Stimulated activated naive CD8-positive, alpha-beta T cell treated with anti-CD3 and anti-CD28 coated beads, Interleukin-15, Interleukin-2, amounts not matched to agents 100 U/mL and 50 U/mL, for 24 hours (primary cell): ENCODE data around the gene HELZ.
A peak's percentile ranks its signal among the peaks of the same experiment; 100 is the strongest.
"Not testable (repeated sequence)": the region's sequence is repeated elsewhere in the genome, so short reads cannot be mapped to it uniquely, and the experiment has no call there.

Source experiments
- ATAC-seq: fragments of 150-1000 bp; cut with Tn5 transposase; one replicate; pipeline ENCODE4 v1.10.0; 2021
- DNase-seq: peaks from one replicate; pipeline ENCODE4 v3.0.0; 2021

HELZ gene

GRCh38 chr17:67050471-67051154 is 194.4 kb downstream of the HELZ start:
- DNase-seq (no peak), ATAC-seq (no peak)

GRCh38 chr17:67050066-67050465 is 194.9 kb downstream of the HELZ start:
- ATAC-seq (no peak), DNase-seq (no peak)

DNA sequence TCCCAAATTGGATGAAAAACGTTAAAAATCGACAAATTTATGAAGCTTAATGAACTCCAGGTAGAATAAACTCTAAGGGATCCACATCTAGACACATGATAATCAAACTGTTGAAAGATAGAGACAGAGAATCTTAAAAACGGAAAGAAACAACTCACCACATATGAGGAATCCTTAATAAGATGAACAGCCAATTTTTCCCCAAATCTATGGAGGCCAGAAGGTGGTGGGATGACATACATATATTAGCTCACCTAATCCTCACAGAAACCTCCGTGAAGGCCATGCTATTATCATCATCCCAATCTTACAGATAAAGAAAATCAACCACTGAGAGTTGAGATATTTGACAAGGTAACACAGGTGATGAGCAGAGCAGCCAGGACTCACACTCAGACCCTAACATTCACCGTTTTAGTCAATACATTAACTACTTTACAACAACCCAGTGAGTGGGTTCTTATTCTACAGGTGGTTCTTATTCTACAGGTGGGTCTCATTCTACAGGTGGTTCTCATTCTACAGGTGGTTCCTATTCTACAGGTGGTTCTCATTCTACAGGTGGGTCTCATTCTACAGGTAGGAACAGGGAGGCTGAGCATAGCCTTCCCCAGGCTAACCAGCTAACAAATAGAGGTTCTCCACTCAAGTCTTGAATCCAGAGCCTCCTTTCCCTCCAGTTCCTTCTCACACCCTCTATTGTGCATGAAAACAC is 195.8 kb downstream of the HELZ start:
- DNase-seq (no peak), ATAC-seq (no peak)

DNA sequence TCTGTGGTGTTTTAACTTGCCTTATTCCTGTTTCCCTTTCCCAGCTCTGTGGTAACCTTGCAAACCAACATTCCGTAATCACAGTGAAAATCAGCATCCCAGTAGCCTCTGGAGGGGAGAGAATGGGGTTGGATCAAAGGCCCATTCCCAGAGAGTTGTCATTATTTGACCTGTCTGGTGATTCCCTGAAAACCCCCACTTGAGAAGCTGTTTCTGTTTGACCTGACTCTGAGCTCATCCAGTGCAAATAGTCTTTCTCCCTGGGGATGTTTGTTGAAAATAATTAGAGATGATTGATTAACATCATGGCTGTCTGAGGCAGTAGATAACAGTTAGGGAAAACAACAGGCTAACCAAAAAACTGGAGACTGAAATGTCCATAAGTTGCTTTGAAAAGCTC is 197.6 kb downstream of the HELZ start:
- DNase-seq (no peak), ATAC-seq (no peak)

- no peak for ATAC-seq
- no peak for DNase-seq
These were observed 198.6 kb downstream of the HELZ start for GRCh38 chr17:67046398-67046797.

DNA sequence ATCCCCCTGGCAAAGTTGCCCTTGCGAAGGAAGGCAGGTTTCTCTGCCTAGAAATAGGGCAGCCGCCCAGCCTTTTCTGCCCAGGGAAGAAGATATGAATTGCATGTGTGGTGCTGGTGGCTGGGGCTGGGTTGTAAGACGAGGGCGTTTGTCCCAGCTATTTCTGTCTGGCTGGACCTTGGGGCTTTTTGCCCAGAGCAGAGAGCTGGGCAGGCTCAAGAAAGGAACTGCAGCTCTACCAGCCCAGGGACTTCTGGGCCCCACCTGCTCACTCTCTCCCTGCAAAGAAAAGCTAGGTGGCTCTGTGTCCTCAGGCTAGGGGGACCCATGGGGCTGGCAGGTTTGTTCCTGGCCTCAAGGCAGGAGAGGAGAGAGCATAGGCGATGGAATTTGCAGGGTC is 200.1 kb downstream of the HELZ start:
- DNase-seq, result no peak
- ATAC-seq, result no peak

GRCh38 chr17:67044016-67044772 is 200.8 kb downstream of the HELZ start, which contains the start of gene CACNG1:
CACNG1 (plus strand) TSS chr17:67044554; CDS start chr17:67044661, 107 bp downstream.
- ATAC-seq (no peak), DNase-seq (no peak)

DNA sequence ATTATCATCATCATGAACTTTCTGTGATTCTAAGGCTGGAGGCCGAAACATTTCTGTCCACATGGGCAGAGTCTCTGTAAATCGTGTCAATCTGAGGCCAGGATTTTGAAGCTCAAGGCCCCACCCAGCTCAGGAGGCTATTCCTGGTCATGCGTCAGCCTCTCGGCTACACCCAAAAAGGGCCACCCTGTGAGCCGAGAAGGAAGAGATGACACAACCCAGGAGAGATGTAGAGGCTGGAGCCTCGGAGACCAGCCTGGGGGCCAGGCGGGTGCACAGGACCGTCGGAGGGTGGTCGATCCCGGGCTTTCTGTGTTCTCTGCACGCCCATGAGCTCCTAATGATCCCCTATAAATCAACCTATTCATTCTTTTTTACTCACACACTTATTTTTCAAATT is 201.7 kb downstream of the HELZ start:
- no peak for ATAC-seq

DNA sequence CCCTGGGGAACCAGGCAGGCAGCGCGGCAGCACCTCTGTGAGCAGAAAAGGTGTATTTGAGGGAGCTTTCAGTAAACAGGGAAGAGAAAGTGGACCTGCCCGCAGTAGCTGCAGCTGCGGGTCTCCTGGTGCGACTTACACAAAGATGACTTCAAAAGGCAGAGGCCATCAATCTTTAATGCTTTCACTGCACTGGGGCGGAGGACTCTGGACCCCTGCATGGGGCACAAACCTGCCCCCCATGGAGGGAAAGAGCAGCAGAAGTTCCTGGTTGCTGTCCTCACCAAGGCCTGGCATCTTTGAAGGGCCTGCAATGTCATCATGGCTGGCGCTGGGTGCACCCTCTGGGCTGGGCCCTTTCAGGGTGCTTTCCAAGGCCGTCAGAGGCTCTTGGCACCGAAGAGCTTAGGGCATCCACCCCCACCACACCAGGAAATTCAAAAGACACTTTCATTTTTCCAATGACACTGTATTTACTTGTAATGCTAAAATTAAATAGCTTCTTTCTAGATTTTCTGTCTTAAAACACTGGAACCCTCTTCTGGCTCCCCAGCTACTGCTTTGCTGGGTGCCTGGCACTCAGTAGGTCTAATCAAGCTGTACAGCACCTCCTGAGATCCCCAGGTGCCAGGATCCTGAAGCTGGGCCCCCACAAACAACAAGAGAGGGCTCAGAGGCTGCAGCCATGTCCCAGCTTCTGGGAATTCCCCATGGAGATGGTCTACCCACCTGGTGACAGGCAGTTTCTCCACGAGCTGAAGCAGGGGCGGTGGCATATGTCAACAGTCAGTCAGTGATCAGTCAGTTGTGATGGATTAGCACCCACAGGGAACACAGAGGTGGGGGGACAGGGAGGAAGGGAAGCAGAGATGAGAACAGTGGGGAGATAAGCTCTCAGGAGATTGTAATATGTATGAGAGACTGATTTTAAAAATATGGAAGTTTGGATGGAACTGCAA is 202.8 kb downstream of the HELZ start:
- no peak for DNase-seq
- ATAC-seq, result no peak

More for the DNA sequence above, 201.7 kb downstream of the HELZ start:
- no peak for DNase-seq

- DNase-seq (no peak), ATAC-seq (no peak)
These were observed 203.5 kb downstream of the HELZ start for GRCh38 chr17:67041531-67041930.

GRCh38 chr17:67041119-67041518 is 203.9 kb downstream of the HELZ start:
- not testable (repeated sequence) for ATAC-seq, DNase-seq

DNA sequence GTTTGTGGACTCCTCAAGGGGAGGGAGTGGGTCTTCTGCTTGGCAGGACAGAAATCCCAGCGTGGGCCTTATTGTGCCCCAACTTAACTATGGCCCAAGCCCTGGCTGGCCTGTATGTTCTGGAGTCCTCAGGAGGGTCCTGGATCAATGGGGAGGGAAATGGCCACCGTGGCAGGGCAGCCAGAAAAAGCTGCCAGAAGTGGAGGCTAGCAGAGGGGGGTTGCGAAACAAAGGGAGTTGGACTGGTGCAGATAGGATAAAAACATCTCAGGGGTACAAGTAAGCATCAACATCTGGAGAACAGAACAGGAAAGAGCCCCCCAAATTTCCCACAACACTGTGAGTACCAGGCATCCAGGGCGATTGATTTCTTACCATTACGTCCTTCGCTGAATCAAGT is 204.3 kb downstream of the HELZ start:
- DNase-seq (no peak), ATAC-seq (no peak)

GRCh38 chr17:67038861-67039365 is 206.1 kb downstream of the HELZ start:
- no peak for DNase-seq
- no peak for ATAC-seq

DNA sequence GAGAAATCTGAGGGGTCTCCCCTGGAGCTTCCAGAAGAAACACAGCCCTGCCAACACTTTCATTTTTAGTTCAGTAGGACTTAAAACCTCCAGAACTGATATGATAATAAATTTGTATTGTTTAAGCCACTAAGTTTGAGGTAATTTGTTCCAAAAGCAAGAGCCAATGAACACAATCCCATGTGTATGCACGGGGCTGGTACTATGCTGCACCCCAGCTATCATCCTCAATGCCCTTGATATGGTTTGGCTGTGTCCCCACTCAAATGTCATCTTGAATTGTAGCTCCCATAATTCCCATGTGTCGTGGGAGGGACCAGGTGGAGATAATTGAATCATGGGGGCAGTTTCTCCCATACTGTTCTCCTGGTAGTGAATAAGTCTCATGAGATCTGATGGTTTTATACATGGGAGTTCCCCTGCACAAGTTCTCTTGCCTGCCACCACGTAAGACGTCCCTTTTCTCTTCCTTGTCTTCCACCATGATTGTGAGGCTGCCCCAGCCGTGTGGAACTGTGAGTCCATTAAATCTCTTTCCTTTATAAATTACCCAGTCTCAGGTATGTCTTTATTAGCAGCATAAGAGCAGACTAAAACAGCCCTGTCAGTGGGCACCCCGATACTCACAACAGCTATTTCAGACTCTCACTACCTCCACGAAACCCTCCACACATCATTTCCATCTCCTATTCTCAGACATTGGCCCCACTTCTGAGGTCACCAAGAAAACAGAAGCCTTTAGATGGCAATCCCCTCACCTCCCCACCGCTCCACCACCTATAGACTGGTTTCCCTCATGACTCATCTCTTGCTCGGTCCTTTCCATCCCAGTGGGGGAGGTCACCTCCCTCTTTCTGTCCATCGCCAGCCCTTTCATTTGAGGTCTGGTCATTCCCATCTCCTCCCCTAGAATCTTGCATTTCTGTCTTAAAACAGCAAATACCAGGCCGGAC is 209.6 kb downstream of the HELZ start:
- DNase-seq, result peak; percentile 37
- ATAC-seq, result peak; percentile 80

GRCh38 chr17:67033613-67034012 is 211.4 kb downstream of the HELZ start:
- DNase-seq (no peak), ATAC-seq (no peak)

DNA sequence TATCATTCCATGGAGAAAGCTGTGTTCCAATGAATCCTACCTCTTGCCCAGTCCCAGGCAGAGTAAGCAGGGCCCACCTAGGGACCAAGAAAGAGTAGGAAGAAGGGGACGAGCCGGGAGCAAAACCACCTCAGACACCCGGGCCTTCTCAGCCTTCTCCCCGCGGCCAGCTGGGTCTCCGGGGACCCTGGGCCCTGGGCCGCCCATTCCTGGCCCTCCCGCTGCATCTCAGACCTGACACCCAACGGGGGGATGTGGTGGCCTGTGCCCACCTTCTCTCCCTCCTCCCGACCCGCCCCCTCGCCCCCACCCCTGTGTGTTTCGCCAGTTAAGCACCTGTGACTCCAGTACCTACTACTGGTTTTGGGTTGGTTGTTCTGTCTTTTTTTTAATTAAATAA is 212.0 kb downstream of the HELZ start:
- no peak for DNase-seq
- no peak for ATAC-seq

DNA sequence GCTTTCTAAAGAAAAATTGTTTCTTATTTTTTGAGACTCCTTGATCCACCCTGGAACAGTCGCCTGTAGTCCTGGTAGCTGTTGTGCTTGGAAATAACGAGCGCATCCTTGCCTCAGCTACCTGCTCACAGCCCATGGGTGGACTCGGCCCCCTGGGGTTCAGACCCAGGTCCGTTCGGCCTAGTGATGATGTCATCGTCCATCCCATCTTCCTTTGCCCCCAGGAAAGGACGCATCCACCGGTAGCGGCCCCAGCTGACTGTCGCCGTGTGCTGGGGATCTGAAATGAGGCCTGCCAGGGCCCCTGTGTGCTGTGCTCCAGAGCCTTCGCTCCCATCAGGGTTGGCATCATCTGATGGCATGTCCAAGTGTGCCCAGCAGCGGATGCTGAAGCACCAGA is 212.6 kb downstream of the HELZ start:
- no peak for DNase-seq
- ATAC-seq, result no peak

DNA sequence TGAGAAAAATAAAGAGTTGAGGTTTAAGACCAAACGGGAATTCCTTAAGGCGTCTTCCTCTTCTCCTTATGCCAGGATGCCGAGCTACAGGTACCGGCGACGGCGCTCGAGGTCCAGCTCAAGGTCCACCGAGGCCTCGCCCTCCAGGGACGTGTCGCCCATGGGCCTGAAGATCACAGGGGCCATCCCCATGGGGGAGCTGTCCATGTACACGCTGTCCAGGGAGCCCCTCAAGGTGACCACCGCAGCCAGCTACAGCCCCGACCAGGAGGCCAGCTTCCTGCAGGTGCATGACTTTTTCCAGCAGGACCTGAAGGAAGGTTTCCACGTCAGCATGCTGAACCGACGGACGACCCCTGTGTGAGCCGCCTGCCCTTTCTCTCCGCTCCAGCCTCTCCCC is 214.4 kb downstream of the HELZ start:
- ATAC-seq (no peak), DNase-seq (no peak)

- no peak for DNase-seq
- ATAC-seq, result no peak
These were observed 217.9 kb downstream of the HELZ start for GRCh38 chr17:67027031-67027628.

GRCh38 chr17:67026341-67026740 is 218.7 kb downstream of the HELZ start:
- DNase-seq, result no peak
- ATAC-seq, result no peak
